HepG2 (cell line): Measurements from ENCODE around the gene SNRNP200. TPM values are rescaled to one million over a fixed set of nuclear protein-coding genes. Genes with fewer than 3 reads are reported as not detected.

Source experiments
- ATF7 ChIP-seq, 2 experiments: fragments of 450-650 bp in 1 of 2; sonication (generic) in 1 of 2; formaldehyde crosslinking in 1 of 2; IDR thresholded peaks; 2 replicates each; pipeline versions ENCODE4 v1.4.0 to v1.6.1; 2016 to 2020; ENCODE audit warnings: antibody characterized with exemption in 1 of 2, mild to moderate bottlenecking in 1 of 2, missing genetic modification reagents in 1 of 2
- ELF3 ChIP-seq: IDR thresholded peaks from 2 replicates; pipeline ENCODE4 v1.6.1; 2016; ENCODE audit warnings: missing genetic modification reagents, missing compliant biosample characterization
- GABPA ChIP-seq, 2 experiments: IDR thresholded peaks; 2 replicates each; pipeline ENCODE4 v1.6.1; 2011 to 2016; ENCODE audit warnings: low read depth in 2 of 2, low read length in 1 of 2, missing biosample characterization in 1 of 2, missing genetic modification characterization in 1 of 2
- HDAC6 ChIP-seq: fragments of 200-600 bp; sonication (generic); IDR thresholded peaks from 2 replicates; pipeline ENCODE4 v1.7.0; 2017; ENCODE audit warnings: mild to moderate bottlenecking, antibody characterized with exemption, low read length, low read depth
- HNF1B ChIP-seq: sonication (generic); formaldehyde crosslinking; IDR thresholded peaks from 2 replicates; pipeline ENCODE4 v1.5.1; 2020; ENCODE audit warnings: mild to moderate bottlenecking, moderate library complexity, missing genetic modification reagents
- KDM1A ChIP-seq: IDR thresholded peaks from 2 replicates; pipeline ENCODE4 v1.6.1; 2016; ENCODE audit warnings: missing compliant biosample characterization
- MIXL1 ChIP-seq: IDR thresholded peaks from 2 replicates; pipeline ENCODE4 v1.6.1; 2016
- PATZ1 ChIP-seq: sonication (generic); formaldehyde crosslinking; IDR thresholded peaks from 2 replicates; pipeline ENCODE4 v1.4.0; 2020; ENCODE audit warnings: missing genetic modification reagents
- RFX3 ChIP-seq: IDR thresholded peaks from 2 replicates; pipeline ENCODE4 v1.6.1; 2016; ENCODE audit warnings: missing biosample characterization, missing genetic modification reagents
- ZBTB20 ChIP-seq: sonication (generic); formaldehyde crosslinking; IDR thresholded peaks from 2 replicates; pipeline ENCODE4 v1.8.1; 2023; ENCODE audit warnings: missing genetic modification reagents, low read depth, mild to moderate bottlenecking, borderline replicate concordance
- ZBTB25 ChIP-seq: IDR thresholded peaks from 2 replicates; pipeline ENCODE4 v1.6.1; 2018; ENCODE audit warnings: missing genetic modification reagents
- ZBTB42 ChIP-seq: sonication (generic); formaldehyde crosslinking; IDR thresholded peaks from 2 replicates; pipeline ENCODE4 v1.5.0; 2020; ENCODE audit warnings: mild to moderate bottlenecking, missing genetic modification reagents
- ZBTB44 ChIP-seq: sonication (generic); formaldehyde crosslinking; IDR thresholded peaks from 2 replicates; pipeline ENCODE4 v1.4.0; 2020; ENCODE audit warnings: missing genetic modification reagents
- ZMYM4 ChIP-seq: sonication (generic); formaldehyde crosslinking; IDR thresholded peaks from 2 replicates; pipeline ENCODE4 v1.8.1; 2023; ENCODE audit warnings: mild to moderate bottlenecking, missing genetic modification reagents
- ZNF143 ChIP-seq: sonication (generic); formaldehyde crosslinking; IDR thresholded peaks from 2 replicates; pipeline ENCODE4 v1.4.0; 2020; ENCODE audit warnings: missing genetic modification reagents
- ZNF224 ChIP-seq: sonication (generic); formaldehyde crosslinking; IDR thresholded peaks from 2 replicates; pipeline ENCODE4 v1.5.0; 2020; ENCODE audit warnings: mild to moderate bottlenecking, missing genetic modification reagents
- ZNF510 ChIP-seq: sonication (generic); formaldehyde crosslinking; IDR thresholded peaks from 2 replicates; pipeline ENCODE4 v1.4.0; 2020; ENCODE audit warnings: low read depth, mild to moderate bottlenecking, missing genetic modification reagents
- ZNF678 ChIP-seq: sonication (generic); formaldehyde crosslinking; IDR thresholded peaks from 2 replicates; pipeline ENCODE4 v1.4.0; 2020; ENCODE audit warnings: mild to moderate bottlenecking, missing genetic modification reagents
- ZNF839 ChIP-seq: sonication (generic); formaldehyde crosslinking; IDR thresholded peaks from 2 replicates; pipeline ENCODE4 v1.4.0; 2020; ENCODE audit warnings: missing genetic modification reagents, mild to moderate bottlenecking, borderline replicate concordance
- ZUFSP ChIP-seq: sonication (generic); formaldehyde crosslinking; IDR thresholded peaks from 2 replicates; pipeline ENCODE4 v1.9.0; 2021; ENCODE audit warnings: missing genetic modification reagents, mild to moderate bottlenecking, borderline replicate concordance
- polyA plus RNA-seq, 8 experiments: library from polyadenylated mRNA; depleted of rRNA in 3 of 8; stranded (reverse) in 7 of 8; unstranded in 1 of 8; fragments of >200 nt; fragmentation: Illumina TruSeq in 4 of 8; extraction: Trizol in 4 of 8; gene quantifications; 2 replicates each; pipeline versions ENCODE4 v1.2.1 to v1.2.3, GENCODE V29; 2011 to 2016; ENCODE audit warnings: low read depth in 4 of 8, missing spikeins in 1 of 8, mixed read lengths in 1 of 8; ENCODE audit not compliant: insufficient read depth in 1 of 8
- total RNA-seq, 5 experiments: library from RNA; depleted of rRNA; stranded (reverse); fragments of >200 nt; fragmentation: Illumina TruSeq; extraction: Trizol; gene quantifications; 2 replicates each; pipeline ENCODE4 v1.2.3, GENCODE V29; 2016; ENCODE audit warnings: low read depth in 1 of 5

Gene SNRNP200
- total and polyA plus RNA-seq, 2 of the 13 experiments (the other 11 are each of a cell fraction or from before 2014, with no cell fraction given) = 99.0 to 232 TPM

- TF ChIP-seq PATZ1 (peak; percentile 70), ZBTB42 (peak; percentile 99), ZBTB44 (peak; percentile 40; the same call in 1 of the 2 replicates), HDAC6 (no peak), RFX3 (CRISPR knock-in tag) (peak; percentile 5; the same call in 1 of the 2 replicates), ZNF224 (CRISPR knock-in tag) (peak; percentile 50; the same call in 1 of the 2 replicates), GABPA (IDR thresholded peaks at IDR 0.05; ENCODE audit: low read depth, low read length) (no peak), GABPA (CRISPR knock-in tag; IDR thresholded peaks at IDR 0.05; ENCODE audit: low read depth) (peak; percentile 83), ZUFSP (CRISPR knock-in tag) (no peak), ZMYM4 (CRISPR knock-in tag) (peak; percentile 89), ZNF510 (CRISPR knock-in tag) (peak; percentile 33; the same call in 1 of the 2 replicates), MIXL1 (CRISPR knock-in tag) (peak; percentile 79), ZNF839 (0 out of 2 replicates have a peak, but pooled peaks have one; percentile 42), ZNF143 (CRISPR knock-in tag) (peak; percentile 56; the same call in 1 of the 2 replicates), ZBTB20 (CRISPR knock-in tag) (peak; percentile 42; the same call in 1 of the 2 replicates), ATF7 (IDR thresholded peaks at IDR 0.05) (no peak), ATF7 (CRISPR knock-in tag; IDR thresholded peaks at IDR 0.05) (peak; percentile 69; the same call in 1 of the 2 replicates), HNF1B (peak; percentile 93; the same call in 1 of the 2 replicates), ZNF678 (CRISPR knock-in tag) (peak; percentile 72; the same call in 1 of the 2 replicates), ELF3 (CRISPR knock-in tag) (peak; percentile 99), ZBTB25 (peak; percentile 66), KDM1A (CRISPR knock-in tag) (0 out of 2 replicates have a peak, but pooled peaks have one; percentile 54)
These were observed 44.7 kb downstream of the SNRNP200 start (continued) for GRCh38 chr2:96260387-96261260.
